ENCODE data around the gene LIM2. TPM values are rescaled to one million over a fixed set of nuclear protein-coding genes. Genes with fewer than 3 reads are reported as not detected.

LIM2 gene
- total and polyA plus RNA-seq, 2 experiments from 2014 or later: not detected

- Mint-ChIP-seq H3K27me3 (ENCODE audit: insufficient read depth, low read depth, poor library complexity) (peaks cover 20% of the 10 kb centered on the region), H3K4me3 (no peak overlapping the region), H3K9me3 (no peaks in the 10 kb centered on the region; the same call in 2 of the 3 replicates), H3K27ac (0 out of 2 replicates have a peak overlapping the region, but pooled peaks have one; percentile 46), H3K36me3 (ENCODE audit: low read depth) (no peaks in the 10 kb centered on the region), H3K4me1 (peaks cover 7% of the 10 kb centered on the region)
- H3K4me3 ChIP-seq: no peak overlapping the region
- TF ChIP-seq POLR2AphosphoS5 (IDR thresholded peaks at IDR 0.05; ENCODE audit: low read depth) (no peak), STAT1 (IDR thresholded peaks at IDR 0.05; ENCODE audit: unreplicated experiment) (no peak), CTCF (conservative IDR thresholded peaks at IDR 0.05; ENCODE audit: low read depth in 2 of 2) (no peak), ZNF462 (CRISPR knock-in tag; IDR thresholded peaks at IDR 0.05) (no peak), EZH2phosphoT487 (IDR thresholded peaks at IDR 0.05; ENCODE audit: unreplicated experiment) (no peak), ZNF114 (CRISPR knock-in tag; IDR thresholded peaks at IDR 0.05) (no peak), EZH2 (IDR thresholded peaks at IDR 0.05; ENCODE audit: low read depth, unreplicated experiment) (no peak), NANOG (IDR thresholded peaks at IDR 0.05; ENCODE audit: borderline replicate concordance) (no peak), CREB1 (CRISPR knock-in tag; IDR thresholded peaks at IDR 0.05; ENCODE audit: low read depth) (no peak), ZNF331 (CRISPR knock-in tag; IDR thresholded peaks at IDR 0.05; ENCODE audit: low read depth) (no peak), JUNB (IDR thresholded peaks at IDR 0.05; ENCODE audit: unreplicated experiment) (no peak)
- TF ChIP-seq, protein P1, sequence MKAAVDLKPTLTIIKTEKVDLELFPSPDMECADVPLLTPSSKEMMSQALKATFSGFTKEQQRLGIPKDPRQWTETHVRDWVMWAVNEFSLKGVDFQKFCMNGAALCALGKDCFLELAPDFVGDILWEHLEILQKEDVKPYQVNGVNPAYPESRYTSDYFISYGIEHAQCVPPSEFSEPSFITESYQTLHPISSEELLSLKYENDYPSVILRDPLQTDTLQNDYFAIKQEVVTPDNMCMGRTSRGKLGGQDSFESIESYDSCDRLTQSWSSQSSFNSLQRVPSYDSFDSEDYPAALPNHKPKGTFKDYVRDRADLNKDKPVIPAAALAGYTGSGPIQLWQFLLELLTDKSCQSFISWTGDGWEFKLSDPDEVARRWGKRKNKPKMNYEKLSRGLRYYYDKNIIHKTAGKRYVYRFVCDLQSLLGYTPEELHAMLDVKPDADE (IDR thresholded peaks at IDR 0.05): no peak
- TF ChIP-seq, protein P2, sequence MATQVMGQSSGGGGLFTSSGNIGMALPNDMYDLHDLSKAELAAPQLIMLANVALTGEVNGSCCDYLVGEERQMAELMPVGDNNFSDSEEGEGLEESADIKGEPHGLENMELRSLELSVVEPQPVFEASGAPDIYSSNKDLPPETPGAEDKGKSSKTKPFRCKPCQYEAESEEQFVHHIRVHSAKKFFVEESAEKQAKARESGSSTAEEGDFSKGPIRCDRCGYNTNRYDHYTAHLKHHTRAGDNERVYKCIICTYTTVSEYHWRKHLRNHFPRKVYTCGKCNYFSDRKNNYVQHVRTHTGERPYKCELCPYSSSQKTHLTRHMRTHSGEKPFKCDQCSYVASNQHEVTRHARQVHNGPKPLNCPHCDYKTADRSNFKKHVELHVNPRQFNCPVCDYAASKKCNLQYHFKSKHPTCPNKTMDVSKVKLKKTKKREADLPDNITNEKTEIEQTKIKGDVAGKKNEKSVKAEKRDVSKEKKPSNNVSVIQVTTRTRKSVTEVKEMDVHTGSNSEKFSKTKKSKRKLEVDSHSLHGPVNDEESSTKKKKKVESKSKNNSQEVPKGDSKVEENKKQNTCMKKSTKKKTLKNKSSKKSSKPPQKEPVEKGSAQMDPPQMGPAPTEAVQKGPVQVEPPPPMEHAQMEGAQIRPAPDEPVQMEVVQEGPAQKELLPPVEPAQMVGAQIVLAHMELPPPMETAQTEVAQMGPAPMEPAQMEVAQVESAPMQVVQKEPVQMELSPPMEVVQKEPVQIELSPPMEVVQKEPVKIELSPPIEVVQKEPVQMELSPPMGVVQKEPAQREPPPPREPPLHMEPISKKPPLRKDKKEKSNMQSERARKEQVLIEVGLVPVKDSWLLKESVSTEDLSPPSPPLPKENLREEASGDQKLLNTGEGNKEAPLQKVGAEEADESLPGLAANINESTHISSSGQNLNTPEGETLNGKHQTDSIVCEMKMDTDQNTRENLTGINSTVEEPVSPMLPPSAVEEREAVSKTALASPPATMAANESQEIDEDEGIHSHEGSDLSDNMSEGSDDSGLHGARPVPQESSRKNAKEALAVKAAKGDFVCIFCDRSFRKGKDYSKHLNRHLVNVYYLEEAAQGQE (IDR thresholded peaks at IDR 0.05; ENCODE audit: unreplicated experiment): no peak
- no peak overlapping the region for H2AFZ ChIP-seq
- no peak overlapping the region for H3K27ac ChIP-seq (ENCODE audit: low read depth)
- no peaks in the 10 kb centered on the region; the same call in 1 of the 2 replicates for H3F3A ChIP-seq (replicated peaks; ENCODE audit: low read depth)
- no peaks in the 10 kb centered on the region for H3K36me3 ChIP-seq (ENCODE audit: insufficient read depth)
- 0 out of 2 replicates have a peak, but pooled peaks cover 2% of the 10 kb centered on the region for H3K9me2 ChIP-seq (ENCODE audit: insufficient read depth)
- DNase-seq (ENCODE audit: low spot score): no peak
- no peak for ATAC-seq
- H3K27me3 ChIP-seq (ENCODE audit: insufficient read depth): no peaks in the 10 kb centered on the region
- H3K4me2 ChIP-seq: no peak overlapping the region
- peaks cover 7% of the 10 kb centered on the region; the same call in 1 of the 2 replicates for H3K4me1 ChIP-seq (ENCODE audit: insufficient read depth)
- no peaks in the 10 kb centered on the region for H3K79me2 ChIP-seq (replicated peaks; ENCODE audit: insufficient read depth)
- no peaks in the 10 kb centered on the region for H4K20me1 ChIP-seq (replicated peaks; ENCODE audit: insufficient read depth)
Measured at GRCh38 chr19:51371186-51371690, 16.5 kb downstream of the LIM2 start.
